COLO829 (cell line): ENCODE results near the gene CDK5R2.

Experiments used
- DNase-seq: peaks from one replicate; pipeline ENCODE4 v3.0.0; 2012; ENCODE audit warnings: low spot score

The CDK5R2 gene

DNA sequence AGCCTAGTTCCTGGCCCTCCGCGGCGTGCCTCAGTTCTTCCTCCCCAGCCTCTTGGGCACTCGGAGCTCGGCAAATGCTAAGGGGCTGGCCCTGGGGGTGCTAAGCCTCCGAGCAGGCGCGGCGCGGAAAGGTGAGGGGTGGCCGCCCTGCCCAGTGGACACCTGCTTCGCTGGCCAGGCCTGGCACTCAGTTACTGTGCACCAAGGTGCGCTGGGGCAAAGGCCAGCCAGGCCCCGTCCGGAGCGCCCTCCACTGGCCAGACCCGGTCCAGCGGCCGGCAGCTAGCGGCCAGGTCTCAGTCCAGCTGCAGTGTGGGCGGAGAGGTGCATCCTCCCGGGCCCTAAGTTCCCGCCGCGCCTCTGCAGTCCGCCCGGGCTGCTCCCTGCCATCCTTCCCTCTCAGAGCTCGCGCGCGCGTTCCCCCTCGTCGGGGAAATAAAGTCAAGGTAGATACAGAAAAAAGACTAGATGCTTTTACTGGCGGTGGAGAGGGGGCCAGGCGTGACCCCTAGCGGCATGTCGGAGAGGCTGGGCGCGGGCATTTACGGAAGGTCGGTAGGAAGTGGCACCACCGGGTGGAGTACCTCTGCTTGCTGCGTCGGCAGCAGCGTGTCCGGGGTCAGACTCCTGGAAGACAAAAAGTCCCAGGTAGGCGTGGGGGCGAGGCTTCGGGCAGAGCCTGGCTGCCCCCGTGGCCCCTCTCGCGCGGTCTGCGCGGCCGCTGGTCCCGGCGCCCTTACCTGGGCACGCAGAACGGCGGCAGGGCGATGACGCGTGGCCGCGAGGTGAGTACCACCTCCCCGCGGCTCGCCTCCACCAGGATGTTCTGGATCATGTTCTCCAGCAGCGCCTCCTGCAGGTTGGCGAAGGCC lies 43.2 kb downstream of the CDK5R2 start:
- peak; percentile 58 for DNase-seq

DNA sequence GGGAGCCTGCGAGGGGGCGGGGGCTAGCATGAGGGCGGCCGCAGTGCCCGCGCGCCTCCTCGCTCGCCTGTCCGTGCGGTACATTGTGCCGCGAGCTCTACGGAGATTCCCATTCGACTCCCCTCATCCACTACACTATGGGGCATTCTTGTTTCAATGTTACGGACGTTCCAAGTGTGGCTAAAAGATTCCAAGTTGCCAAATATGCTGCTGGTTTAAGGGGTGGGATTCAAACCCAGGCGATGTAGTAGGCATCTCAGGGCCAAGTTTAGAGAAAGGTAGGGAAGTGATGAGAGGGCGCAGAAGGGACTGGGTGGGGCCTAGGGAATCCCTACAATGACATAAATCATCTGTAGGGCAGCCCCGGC lies 43.8 kb downstream of the CDK5R2 start:
- DNase-seq = no peak

- DNase-seq = no peak
These were observed 44.5 kb downstream of the CDK5R2 start for GRCh38 chr2:219003979-219004378.

DNA sequence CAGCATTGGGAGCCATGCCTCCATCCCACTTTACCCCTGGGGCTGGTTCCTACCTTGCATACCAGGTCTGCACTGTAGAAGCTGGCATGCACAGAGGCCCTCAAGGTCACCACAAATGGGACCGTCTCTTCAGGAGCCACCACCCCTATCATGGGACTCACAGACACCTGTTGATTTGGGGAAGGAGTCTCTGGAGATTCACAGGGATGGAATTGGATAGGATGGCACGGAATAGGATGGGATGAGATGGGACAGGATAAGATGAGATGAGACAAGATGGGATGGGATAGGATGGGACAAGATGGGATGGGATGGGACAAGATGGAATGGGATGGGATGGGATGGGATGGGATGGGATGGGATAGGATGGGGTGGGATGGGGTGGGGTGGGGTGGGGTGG lies 49.8 kb downstream of the CDK5R2 start:
- no peak for DNase-seq

- DNase-seq = peak; percentile 57
These were observed 50.8 kb downstream of the CDK5R2 start for GRCh38 chr2:219010162-219010756.

DNA sequence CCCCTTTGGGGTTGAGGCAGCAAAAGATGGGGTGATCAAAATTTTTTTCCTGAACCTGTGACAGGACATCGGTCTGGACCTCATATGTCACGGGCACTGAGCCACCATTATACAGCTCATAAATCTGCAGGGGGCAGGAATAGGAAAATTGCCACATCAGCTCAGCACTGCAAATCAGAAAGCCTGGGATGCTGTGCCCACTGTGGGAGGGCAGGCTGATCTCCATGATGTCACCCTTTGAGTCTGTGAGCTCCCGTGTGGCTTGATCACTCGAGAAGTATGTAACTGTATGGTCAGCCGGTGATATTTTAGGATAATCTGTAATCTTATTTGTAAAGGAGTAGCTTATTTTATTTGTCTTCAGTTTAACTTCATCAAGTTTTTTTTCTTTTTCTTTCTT lies 51.4 kb downstream of the CDK5R2 start:
- no peak for DNase-seq
